GM23338 (cell line): ENCODE measurements around the gene CYSLTR2. TPM values are rescaled to one million over a fixed set of nuclear protein-coding genes. Genes with fewer than 3 reads are reported as not detected.

Experiments used
- ATAC-seq: fragments of 200-7000 bp; cut with Tn5 transposase; 3 replicates; pipeline ENCODE4 v1.9.1; 2020
- DNase-seq: peaks from one replicate; pipeline ENCODE4 v3.0.0-alpha.2; 2015; ENCODE audit warnings: low spot score
- H2AFZ ChIP-seq: fragments of 200-600 bp; sonication (generic); 2 replicates; pipeline ENCODE4 v1.8.0; 2016; ENCODE audit warnings: antibody characterized with exemption, mild to moderate bottlenecking, moderate library complexity
- H3F3A ChIP-seq: fragments of 200-600 bp; sonication (generic); replicated peaks from 2 replicates; pipeline ENCODE4 v1.8.0; 2017; ENCODE audit warnings: antibody characterized with exemption, mixed run types, low read depth
- H3K27ac ChIP-seq: fragments of 200-600 bp; sonication (generic); 2 replicates; pipeline ENCODE4 v1.6.1; 2016; ENCODE audit warnings: low read depth
- H3K27me3 ChIP-seq: fragments of 200-600 bp; sonication (generic); 2 replicates; pipeline ENCODE4 v1.8.0; 2016; ENCODE audit warnings: mild to moderate bottlenecking, mixed run types, moderate library complexity; ENCODE audit not compliant: insufficient read depth
- H3K36me3 ChIP-seq: fragments of 200-600 bp; sonication (generic); 2 replicates; pipeline ENCODE4 v1.8.0; 2016; ENCODE audit warnings: mild to moderate bottlenecking; ENCODE audit not compliant: insufficient read depth
- H3K4me1 ChIP-seq: fragments of 200-600 bp; sonication (generic); 2 replicates; pipeline ENCODE4 v1.8.0; 2016; ENCODE audit warnings: mild to moderate bottlenecking, moderate library complexity; ENCODE audit not compliant: insufficient read depth
- H3K4me2 ChIP-seq: fragments of 200-600 bp; sonication (generic); 2 replicates; pipeline ENCODE4 v1.7.1; 2017; ENCODE audit warnings: mixed run types
- H3K4me3 ChIP-seq: fragments of 200-600 bp; sonication (generic); 2 replicates; pipeline ENCODE4 v1.6.1; 2016; ENCODE audit warnings: mixed run types
- H3K79me2 ChIP-seq: fragments of 200-600 bp; sonication (generic); replicated peaks from 2 replicates; pipeline ENCODE4 v1.8.0; 2017; ENCODE audit warnings: mild to moderate bottlenecking; ENCODE audit not compliant: insufficient read depth
- H3K9me2 ChIP-seq: fragments of 200-600 bp; sonication (generic); 2 replicates; pipeline ENCODE4 v1.8.0; 2017; ENCODE audit not compliant: insufficient read depth
- H4K20me1 ChIP-seq: fragments of 200-600 bp; sonication (generic); replicated peaks from 2 replicates; pipeline ENCODE4 v1.8.0; 2017; ENCODE audit warnings: mild to moderate bottlenecking; ENCODE audit not compliant: insufficient read depth
- H3K27ac Mint-ChIP-seq: 2 replicates; pipeline ENCODE4 v1.8.0; 2020; ENCODE audit warnings: inconsistent platforms, mild to moderate bottlenecking, moderate library complexity, mixed read lengths
- H3K27me3 Mint-ChIP-seq: 3 replicates; pipeline ENCODE4 v1.8.0; 2022; ENCODE audit warnings: low read depth, mild to moderate bottlenecking, moderate library complexity, mixed read lengths, inconsistent platforms; ENCODE audit not compliant: insufficient read depth, poor library complexity
- H3K36me3 Mint-ChIP-seq: 3 replicates; pipeline ENCODE4 v1.8.0; 2021; ENCODE audit warnings: low read depth, mild to moderate bottlenecking, inconsistent platforms, moderate library complexity, mixed read lengths
- H3K4me1 Mint-ChIP-seq: 3 replicates; pipeline ENCODE4 v1.8.0; 2020; ENCODE audit warnings: mild to moderate bottlenecking, inconsistent platforms, mixed read lengths
- H3K4me3 Mint-ChIP-seq: 3 replicates; pipeline ENCODE4 v1.8.0; 2021; ENCODE audit warnings: moderate library complexity, mild to moderate bottlenecking, inconsistent platforms, mixed read lengths
- H3K9me3 Mint-ChIP-seq: 3 replicates; pipeline ENCODE4 v1.8.0; 2020; ENCODE audit warnings: moderate library complexity, mild to moderate bottlenecking, inconsistent platforms, mixed read lengths
- CREB1 ChIP-seq: fragments of 250-450 bp; sonication (Bioruptor Pico); IDR thresholded peaks from 2 replicates; pipeline ENCODE4 v1.5.0; 2020; ENCODE audit warnings: low read depth, mild to moderate bottlenecking, moderate library complexity
- CTCF ChIP-seq, 2 experiments: fragments of 200-600 bp in 1 of 2; sonication (generic) in 1 of 2; conservative IDR thresholded peaks; 2 replicates each; pipeline versions ENCODE4 v1.5.1 to v1.6.1; 2016 to 2017; ENCODE audit warnings: antibody characterized with exemption in 2 of 2, low read depth in 2 of 2, mild to moderate bottlenecking in 2 of 2, moderate library complexity in 1 of 2
- ETS1 ChIP-seq: IDR thresholded peaks from 2 replicates; pipeline ENCODE4 v1.6.1; 2016; ENCODE audit warnings: antibody characterized with exemption
- EZH2 ChIP-seq: fragments of 200-600 bp; sonication (generic); IDR thresholded peaks from one replicate; pipeline ENCODE4 v1.8.0; 2017; ENCODE audit warnings: antibody characterized with exemption, mild to moderate bottlenecking, low read depth; ENCODE audit not compliant: unreplicated experiment
- EZH2phosphoT487 ChIP-seq: fragments of 200-600 bp; sonication (generic); IDR thresholded peaks from one replicate; pipeline ENCODE4 v1.8.1; 2018; ENCODE audit warnings: antibody characterized with exemption; ENCODE audit not compliant: unreplicated experiment
- JUNB ChIP-seq: IDR thresholded peaks from one replicate; pipeline ENCODE4 v1.6.1; 2016; ENCODE audit warnings: antibody characterized with exemption; ENCODE audit not compliant: unreplicated experiment
- NANOG ChIP-seq: IDR thresholded peaks from 2 replicates; pipeline ENCODE4 v1.6.1; 2016; ENCODE audit warnings: antibody characterized with exemption, borderline replicate concordance
- POLR2AphosphoS5 ChIP-seq: IDR thresholded peaks from 2 replicates; pipeline ENCODE4 v1.6.1; 2016; ENCODE audit warnings: antibody characterized with exemption, low read depth
- REST ChIP-seq: IDR thresholded peaks from one replicate; pipeline ENCODE4 v1.6.1; 2018; ENCODE audit warnings: antibody characterized with exemption; ENCODE audit not compliant: unreplicated experiment
- STAT1 ChIP-seq: IDR thresholded peaks from one replicate; pipeline ENCODE4 v1.6.1; 2016; ENCODE audit warnings: antibody characterized with exemption; ENCODE audit not compliant: unreplicated experiment
- ZNF114 ChIP-seq: fragments of 250-450 bp; sonication (Bioruptor Pico); IDR thresholded peaks from 2 replicates; pipeline ENCODE4 v1.5.0; 2020; ENCODE audit warnings: mild to moderate bottlenecking, moderate library complexity
- ZNF331 ChIP-seq: fragments of 250-450 bp; sonication (Bioruptor Pico); IDR thresholded peaks from 2 replicates; pipeline ENCODE4 v1.5.0; 2020; ENCODE audit warnings: low read depth, mild to moderate bottlenecking, moderate library complexity
- ZNF462 ChIP-seq: fragments of 250-450 bp; sonication (Bioruptor Pico); IDR thresholded peaks from 2 replicates; pipeline ENCODE4 v1.5.0; 2020; ENCODE audit warnings: mild to moderate bottlenecking, moderate library complexity
- polyA plus RNA-seq: library from polyadenylated mRNA; unstranded; fragments of >200 nt; fragmentation: Nextera tagmentation; extraction: Ambion mirVana; gene quantifications from 2 replicates; pipeline ENCODE4 v1.2.1, GENCODE V29; 2016
- total RNA-seq: library from RNA; depleted of rRNA; stranded (reverse); fragments of >200 nt; shearing (Covaris generic); gene quantifications from 2 replicates; pipeline ENCODE4 v1.2.3, GENCODE V29; 2014

CYSLTR2 gene
- total and polyA plus RNA-seq, 2 experiments from 2014 or later, result not detected

GRCh38 chr13:48636550-48636949 lies 17.2 kb upstream of the CYSLTR2 start:
- Histone ChIP-seq H3F3A (no peaks in the 10 kb centered on the region), H3K4me1 (no peaks in the 10 kb centered on the region), H4K20me1 (no peaks in the 10 kb centered on the region), H3K9me2 (peaks cover 6% of the 10 kb centered on the region; the same call in 1 of the 2 replicates), H3K36me3 (no peaks in the 10 kb centered on the region; the same call in 1 of the 2 replicates), H3K27me3 (no peaks in the 10 kb centered on the region), H3K4me2 (no peak overlapping the region), H3K79me2 (no peaks in the 10 kb centered on the region), H2AFZ (no peak overlapping the region), H3K4me3 (no peak overlapping the region), H3K27ac (no peak overlapping the region)
- TF ChIP-seq EZH2, result no peak
- TF ChIP-seq REST, result no peak
- no peak for TF ChIP-seq ZNF331 (CRISPR knock-in tag)
- TF ChIP-seq ETS1, result no peak
- no peak for TF ChIP-seq EZH2phosphoT487
- TF ChIP-seq ZNF114 (CRISPR knock-in tag), result no peak
- no peak for TF ChIP-seq ZNF462 (CRISPR knock-in tag)
- TF ChIP-seq NANOG, result no peak
- no peak for TF ChIP-seq JUNB
- TF ChIP-seq CREB1 (CRISPR knock-in tag), result no peak
- TF ChIP-seq CTCF (conservative IDR thresholded peaks at IDR 0.05; ENCODE audit: low read depth in 2 of 2), result no peak
- no peak for TF ChIP-seq POLR2AphosphoS5
- TF ChIP-seq STAT1, result no peak
- Mint-ChIP-seq H3K4me3 (no peak overlapping the region), H3K36me3 (peaks cover 5% of the 10 kb centered on the region), H3K27ac (no peak overlapping the region), H3K27me3 (peaks cover 3% of the 10 kb centered on the region), H3K4me1 (no peaks in the 10 kb centered on the region), H3K9me3 (peaks cover 18% of the 10 kb centered on the region)
- DNase-seq (no peak), ATAC-seq (no peak)
